Caco-2 (cell line): Measurements from ENCODE around the gene LSM11. TPM values are rescaled to one million over a fixed set of nuclear protein-coding genes. Genes with fewer than 3 reads are reported as not detected.

Source experiments
- BruUV-seq: library from RNA; stranded (reverse); fragments of 400-500 nt; replicated peaks from 2 replicates; lab custom pipeline; 2021; lab: Mats Ljungman, UMichigan
- CTCF ChIA-PET: fragments of 300-600 bp; sonication (Branson Sonifier 250); formaldehyde crosslinking; loops from one replicate; lab custom pipeline; 2022; ENCODE audit warnings: antibody characterized with exemption; lab: Charles Lee
- POLR2A ChIA-PET: fragments of 300-600 bp; sonication (Branson Sonifier 250); formaldehyde crosslinking; loops from one replicate; lab custom pipeline; 2022; ENCODE audit warnings: antibody characterized with exemption; lab: Charles Lee
- DNase-seq, 2 experiments: peaks; one replicate each; pipeline versions ENCODE4 v3.0.0 to v3.0.0-alpha.2; 2020 to 2022
- H3K27me3 ChIP-seq: replicated peaks from 2 replicates; pipeline ENCODE4 v1.6.0; 2011; ENCODE audit warnings: low read length; ENCODE audit not compliant: control insufficient read depth, insufficient read depth
- H3K36me3 ChIP-seq: 2 replicates; pipeline ENCODE4 v1.5.1; 2011; ENCODE audit warnings: low read length; ENCODE audit not compliant: control insufficient read depth, insufficient read depth
- H3K4me1 ChIP-seq: fragments of 250-450 bp; sonication (Bioruptor Pico); 2 replicates; pipeline ENCODE4 v1.5.1; 2020; ENCODE audit warnings: mild to moderate bottlenecking
- H3K4me3 ChIP-seq: 2 replicates; pipeline ENCODE4 v1.5.1; 2011; ENCODE audit warnings: low read depth, mild to moderate bottlenecking, control low read depth, low read length
- H3K9me3 ChIP-seq: fragments of 250-450 bp; sonication (Bioruptor Pico); 2 replicates; pipeline ENCODE4 v1.5.1; 2020; ENCODE audit warnings: mild to moderate bottlenecking, moderate library complexity
- H3K27ac Mint-ChIP-seq: one replicate; pipeline ENCODE4 v1.8.0; 2022; ENCODE audit warnings: mixed read lengths; ENCODE audit not compliant: unreplicated experiment
- H3K27me3 Mint-ChIP-seq: one replicate; pipeline ENCODE4 v1.8.0; 2022; ENCODE audit warnings: mixed read lengths; ENCODE audit not compliant: insufficient read depth, unreplicated experiment
- H3K36me3 Mint-ChIP-seq: one replicate; pipeline ENCODE4 v1.8.0; 2022; ENCODE audit warnings: mild to moderate bottlenecking, mixed read lengths; ENCODE audit not compliant: insufficient read depth, unreplicated experiment
- H3K4me1 Mint-ChIP-seq: one replicate; pipeline ENCODE4 v1.8.0; 2022; ENCODE audit warnings: low read depth, mixed read lengths; ENCODE audit not compliant: unreplicated experiment
- H3K4me3 Mint-ChIP-seq: one replicate; pipeline ENCODE4 v1.8.0; 2022; ENCODE audit warnings: mild to moderate bottlenecking, moderate library complexity, mixed read lengths; ENCODE audit not compliant: unreplicated experiment
- H3K9me3 Mint-ChIP-seq: one replicate; pipeline ENCODE4 v1.8.0; 2022; ENCODE audit warnings: mixed read lengths; ENCODE audit not compliant: unreplicated experiment
- intact Hi-C: fragments of 100-400 bp; cut with micrococcal nuclease; formaldehyde crosslinking; loops from one replicate; pipeline ENCODE4 v1.10.0; 2022; ENCODE audit not compliant: unreplicated experiment
- total RNA-seq: library from RNA; stranded (reverse); gene quantifications from 2 replicates; pipeline ENCODE4 v1.2.3, GENCODE V29; 2022
- TF ChIP-seq, protein P1 (sequence below), 2 experiments: fragments of 200-600 bp in 1 of 2; IDR thresholded peaks; 1 replicate in 1 of 2; 2 replicates in 1 of 2; pipeline versions ENCODE4 v1.5.1 to v1.8.0; 2011 to 2022; ENCODE audit warnings: antibody characterized with exemption in 1 of 2, control low read depth in 1 of 2, inconsistent platforms in 1 of 2, low read depth in 1 of 2, low read length in 1 of 2, mild to moderate bottlenecking in 1 of 2, moderate library complexity in 1 of 2; ENCODE audit not compliant: insufficient read depth in 1 of 2, severe bottlenecking in 1 of 2, unreplicated experiment in 1 of 2

Gene LSM11
- total RNA-seq, 1 experiment from 2014 or later = 7.7 TPM

DNA sequence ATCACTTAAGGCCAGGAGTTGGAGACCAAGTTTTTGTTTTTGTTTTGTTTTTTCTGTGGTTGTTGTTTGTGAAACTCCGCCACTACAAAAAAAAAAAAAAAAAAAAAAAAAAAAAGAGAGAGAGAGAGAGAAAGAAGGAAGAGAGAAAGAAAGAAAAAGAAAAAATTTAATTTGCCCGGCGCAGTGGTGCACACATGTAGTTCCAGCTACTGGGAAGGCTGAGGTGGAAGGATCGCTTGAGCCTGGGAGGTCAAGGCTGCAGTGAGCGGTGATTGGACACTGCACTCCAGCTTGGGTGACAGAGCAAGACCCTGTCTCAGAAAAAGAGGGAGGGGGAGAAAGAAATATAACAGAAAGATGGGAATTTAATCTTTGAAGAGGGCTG is 11.4 kb upstream of the LSM11 start:
- BruUV-seq = no TSS peak
- CTCF ChIA-PET = interaction anchor here (1.0 to 2.0 kb wide), 5 partner anchors 12 to 404 kb away, joined by 3 to 24 read pairs (median 7); partner anchors contain the start of genes LSM11 and SOX30
- peak overlapping the region; percentile 100 for H3K4me3 Mint-ChIP-seq
- H3K27ac Mint-ChIP-seq = peak overlapping the region; percentile 99
- intact Hi-C loops = no loop called here
- no peaks in the 10 kb centered on the region for H3K9me3 ChIP-seq
- H3K4me1 Mint-ChIP-seq = peaks cover 10% of the 10 kb centered on the region
- H3K27me3 Mint-ChIP-seq = no peaks in the 10 kb centered on the region
- no peaks in the 10 kb centered on the region for H3K27me3 ChIP-seq
- DNase-seq = no peak
- peak overlapping the region; percentile 84 for H3K4me3 ChIP-seq
- TF ChIP-seq, protein P1, sequence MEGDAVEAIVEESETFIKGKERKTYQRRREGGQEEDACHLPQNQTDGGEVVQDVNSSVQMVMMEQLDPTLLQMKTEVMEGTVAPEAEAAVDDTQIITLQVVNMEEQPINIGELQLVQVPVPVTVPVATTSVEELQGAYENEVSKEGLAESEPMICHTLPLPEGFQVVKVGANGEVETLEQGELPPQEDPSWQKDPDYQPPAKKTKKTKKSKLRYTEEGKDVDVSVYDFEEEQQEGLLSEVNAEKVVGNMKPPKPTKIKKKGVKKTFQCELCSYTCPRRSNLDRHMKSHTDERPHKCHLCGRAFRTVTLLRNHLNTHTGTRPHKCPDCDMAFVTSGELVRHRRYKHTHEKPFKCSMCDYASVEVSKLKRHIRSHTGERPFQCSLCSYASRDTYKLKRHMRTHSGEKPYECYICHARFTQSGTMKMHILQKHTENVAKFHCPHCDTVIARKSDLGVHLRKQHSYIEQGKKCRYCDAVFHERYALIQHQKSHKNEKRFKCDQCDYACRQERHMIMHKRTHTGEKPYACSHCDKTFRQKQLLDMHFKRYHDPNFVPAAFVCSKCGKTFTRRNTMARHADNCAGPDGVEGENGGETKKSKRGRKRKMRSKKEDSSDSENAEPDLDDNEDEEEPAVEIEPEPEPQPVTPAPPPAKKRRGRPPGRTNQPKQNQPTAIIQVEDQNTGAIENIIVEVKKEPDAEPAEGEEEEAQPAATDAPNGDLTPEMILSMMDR (IDR thresholded peaks at IDR 0.05; ENCODE audit: insufficient read depth in 1 of 2, low read depth in 1 of 2, low read length in 1 of 2, severe bottlenecking in 1 of 2, unreplicated experiment in 1 of 2) = no peak
- POLR2A ChIA-PET = interaction anchor here (1.0 to 1.4 kb wide), 3 partner anchors 11 to 80 kb away, joined by 3 to 9 read pairs (median 5); partner anchors contain the start of genes LSM11 and SOX30
- H3K4me1 ChIP-seq = 0 out of 2 replicates have a peak, but pooled peaks cover 4% of the 10 kb centered on the region
- H3K36me3 Mint-ChIP-seq = peaks cover 19% of the 10 kb centered on the region
- no peaks in the 10 kb centered on the region for H3K36me3 ChIP-seq
- no peaks in the 10 kb centered on the region for H3K9me3 Mint-ChIP-seq

DNA sequence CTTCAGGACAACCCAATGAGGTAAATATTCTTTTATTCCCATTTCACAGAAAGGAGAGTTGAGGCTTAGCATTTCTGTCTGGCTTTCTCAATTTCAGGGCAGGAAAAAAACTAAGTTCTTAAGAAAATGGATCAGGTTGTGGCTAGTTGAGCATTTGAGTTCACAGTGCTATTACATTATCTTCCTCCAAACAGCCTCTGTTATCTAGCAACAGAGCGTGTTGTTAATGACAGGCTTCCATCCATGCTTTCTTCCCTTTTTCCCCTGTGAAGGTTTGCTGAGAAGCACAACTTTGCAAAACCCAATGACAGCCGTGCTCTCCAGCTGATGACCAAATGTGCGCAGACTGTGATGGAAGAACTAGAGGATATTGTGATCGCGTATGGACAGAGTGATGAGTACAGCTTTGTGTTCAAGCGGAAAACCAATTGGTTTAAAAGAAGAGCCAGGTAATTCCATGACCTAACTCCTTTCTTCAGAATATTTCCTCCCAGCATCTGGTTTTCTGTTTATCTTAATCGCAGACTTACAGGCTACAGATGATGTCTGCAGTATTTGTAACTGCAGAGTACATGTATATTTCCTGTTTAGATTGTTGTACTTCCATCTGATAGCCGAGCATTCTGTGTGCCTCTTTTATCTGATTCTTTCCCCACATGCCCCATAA is 10.8 kb upstream of the LSM11 start:
- CTCF ChIA-PET = no interaction called here
- H3K4me3 Mint-ChIP-seq = peak overlapping the region; percentile 27

DNA sequence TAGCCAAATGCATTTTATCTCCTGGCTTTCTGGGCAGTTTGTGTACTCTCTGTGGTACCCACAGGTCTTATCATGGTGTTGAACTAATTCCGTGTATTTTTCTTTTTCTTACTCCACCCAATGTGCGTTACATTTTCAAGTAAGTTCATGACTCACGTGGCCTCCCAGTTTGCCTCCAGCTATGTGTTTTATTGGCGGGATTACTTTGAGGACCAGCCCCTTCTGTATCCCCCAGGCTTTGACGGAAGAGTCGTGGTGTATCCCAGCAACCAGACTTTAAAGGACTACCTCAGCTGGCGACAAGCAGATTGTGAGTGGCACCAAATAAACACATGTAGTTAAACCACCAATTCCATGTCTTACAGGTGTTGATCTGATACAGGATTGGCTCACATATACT is 9.1 kb upstream of the LSM11 start:
- H3K4me3 ChIP-seq = no peak overlapping the region
- no peaks in the 10 kb centered on the region for H3K36me3 ChIP-seq
- no peaks in the 10 kb centered on the region for H3K9me3 Mint-ChIP-seq
- H3K27me3 ChIP-seq = no peaks in the 10 kb centered on the region
- ChIA-PET CTCF (no interaction called here), POLR2A (no interaction called here)
- H3K4me1 ChIP-seq = 0 out of 2 replicates have a peak, but pooled peaks cover 4% of the 10 kb centered on the region
- H3K27me3 Mint-ChIP-seq = no peaks in the 10 kb centered on the region
- peaks cover 19% of the 10 kb centered on the region for H3K36me3 Mint-ChIP-seq
- H3K4me1 Mint-ChIP-seq = peaks cover 10% of the 10 kb centered on the region
- no peak overlapping the region for H3K4me3 Mint-ChIP-seq
- no peaks in the 10 kb centered on the region for H3K9me3 ChIP-seq
- intact Hi-C loops = no loop called here
- no TSS peak for BruUV-seq
- TF ChIP-seq, protein P1 (IDR thresholded peaks at IDR 0.05; ENCODE audit: insufficient read depth in 1 of 2, low read depth in 1 of 2, low read length in 1 of 2, severe bottlenecking in 1 of 2, unreplicated experiment in 1 of 2) = no peak
- H3K27ac Mint-ChIP-seq = no peak overlapping the region
- DNase-seq = no peak

More for the DNA sequence above, 10.8 kb upstream of the LSM11 start:
- no peaks in the 10 kb centered on the region for H3K27me3 ChIP-seq
- peaks cover 19% of the 10 kb centered on the region for H3K36me3 Mint-ChIP-seq
- intact Hi-C loops = no loop called here
- no peaks in the 10 kb centered on the region for H3K9me3 Mint-ChIP-seq
- H3K4me3 ChIP-seq = no peak overlapping the region
- H3K27ac Mint-ChIP-seq = no peak overlapping the region
- DNase-seq = no peak
- H3K36me3 ChIP-seq = no peaks in the 10 kb centered on the region
- peaks cover 10% of the 10 kb centered on the region for H3K4me1 Mint-ChIP-seq
- BruUV-seq = no TSS peak
- TF ChIP-seq, protein P1 (IDR thresholded peaks at IDR 0.05; ENCODE audit: insufficient read depth in 1 of 2, low read depth in 1 of 2, low read length in 1 of 2, severe bottlenecking in 1 of 2, unreplicated experiment in 1 of 2) = no peak
- H3K9me3 ChIP-seq = no peaks in the 10 kb centered on the region
- 0 out of 2 replicates have a peak, but pooled peaks cover 4% of the 10 kb centered on the region for H3K4me1 ChIP-seq
- POLR2A ChIA-PET = no interaction called here
- no peaks in the 10 kb centered on the region for H3K27me3 Mint-ChIP-seq
